Panc1 (cell line): ENCODE measurements around the gene NSRP1. TPM values are rescaled to one million over a fixed set of nuclear protein-coding genes. Genes with fewer than 3 reads are reported as not detected.
A peak's percentile ranks its signal among the peaks of the same experiment; 100 is the strongest.

Experiments
- ATAC-seq: fragments of 200-7000 bp; cut with Tn5 transposase; 2 replicates; pipeline ENCODE4 v1.9.1; 2020; ENCODE audit warnings: mild to moderate bottlenecking, moderate library complexity
- BruUV-seq: library from RNA; stranded (reverse); fragments of 400-500 nt; replicated peaks from 2 replicates; lab custom pipeline; 2021; lab: Mats Ljungman, UMichigan
- CTCF ChIA-PET: fragments of 300-600 bp; sonication (Branson Sonifier 250); formaldehyde crosslinking; loops from one replicate; lab custom pipeline; 2022; ENCODE audit warnings: antibody characterized with exemption; lab: Charles Lee
- POLR2A ChIA-PET: fragments of 300-600 bp; sonication (Branson Sonifier 250); formaldehyde crosslinking; loops from one replicate; lab custom pipeline; 2022; ENCODE audit warnings: antibody characterized with exemption; lab: Charles Lee
- DNase-seq: peaks from one replicate; pipeline ENCODE4 v3.0.0-alpha.2; 2010; ENCODE audit warnings: low read depth, low spot score
- H3K27ac ChIP-seq: 2 replicates; pipeline ENCODE4 v1.5.1; 2011; ENCODE audit warnings: mild to moderate bottlenecking, low read length, inconsistent platforms
- H3K27me3 ChIP-seq: fragments of 200-500 bp; sonication (Bioruptor generic); 2 replicates; pipeline ENCODE4 v1.6.0; 2014; ENCODE audit warnings: low read length, inconsistent platforms; ENCODE audit not compliant: control insufficient read depth, insufficient read depth
- H3K36me3 ChIP-seq: fragments of 200-500 bp; sonication (Bioruptor generic); 2 replicates; pipeline ENCODE4 v1.5.1; 2014; ENCODE audit warnings: inconsistent platforms, mild to moderate bottlenecking, low read length, moderate library complexity; ENCODE audit not compliant: control insufficient read depth, insufficient read depth
- H3K4me1 ChIP-seq: 2 replicates; pipeline ENCODE4 v1.5.1; 2011; ENCODE audit warnings: inconsistent platforms, mild to moderate bottlenecking, low read length, moderate library complexity; ENCODE audit not compliant: control insufficient read depth, insufficient read depth
- H3K4me3 ChIP-seq, 2 experiments: 2 replicates each; pipeline ENCODE4 v1.5.1; 2011 to 2012; ENCODE audit warnings: low read depth in 2 of 2, low read length in 2 of 2, mild to moderate bottlenecking in 2 of 2, inconsistent platforms in 1 of 2, moderate library complexity in 1 of 2
- H3K9me3 ChIP-seq: fragments of 200-500 bp; sonication (Bioruptor generic); 2 replicates; pipeline ENCODE4 v1.5.1; 2014; ENCODE audit warnings: low read depth, mild to moderate bottlenecking, inconsistent platforms, low read length, moderate library complexity; ENCODE audit not compliant: control insufficient read depth, insufficient read depth
- CTCF ChIP-seq: fragments of 450-650 bp; IDR thresholded peaks from 2 replicates; pipeline ENCODE4 v1.5.1; 2017; ENCODE audit warnings: mild to moderate bottlenecking
- POLR2AphosphoS5 ChIP-seq: IDR thresholded peaks from 2 replicates; pipeline ENCODE4 v1.6.1; 2012; ENCODE audit warnings: mild to moderate bottlenecking, low read depth, low read length, moderate library complexity
- REST ChIP-seq, 2 experiments: IDR thresholded peaks; 2 replicates each; pipeline ENCODE4 v1.6.1; 2011 to 2012; ENCODE audit warnings: low read depth in 2 of 2, control low read depth in 1 of 2, low read length in 1 of 2, mild to moderate bottlenecking in 1 of 2, moderate library complexity in 1 of 2; ENCODE audit not compliant: insufficient read depth in 1 of 2
- SIN3A ChIP-seq: IDR thresholded peaks from 2 replicates; pipeline ENCODE4 v1.6.1; 2012; ENCODE audit warnings: low read depth, mild to moderate bottlenecking, low read length, moderate library complexity, borderline replicate concordance; ENCODE audit not compliant: insufficient read depth
- TCF7L2 ChIP-seq: IDR thresholded peaks from 2 replicates; pipeline ENCODE4 v1.6.1; 2011; ENCODE audit warnings: mild to moderate bottlenecking, low read depth, low read length, inconsistent platforms
- in situ Hi-C: cut with HindIII; loops from 2 replicates; pipeline ENCODE4 v1.10.0; 2016; ENCODE audit warnings: low sequenced_read_pairs, low pct_unique_long_range_greater_than_20kb
- intact Hi-C: fragments of 100-400 bp; cut with micrococcal nuclease; formaldehyde crosslinking; loops from one replicate; pipeline ENCODE4 v1.10.0; 2022; ENCODE audit not compliant: unreplicated experiment
- total RNA-seq: library from RNA; stranded (reverse); gene quantifications from one replicate; pipeline ENCODE4 v1.2.1, GENCODE V29; 2021; ENCODE audit not compliant: unreplicated experiment

Gene NSRP1
- total RNA-seq, 1 experiment from 2014 or later, result 30.5 TPM

GRCh38 chr17:30133197-30133596, 16.6 kb downstream of the NSRP1 start:
- in situ Hi-C loops, result no loop called here
- Histone ChIP-seq H3K9me3 (no peaks in the 10 kb centered on the region), H3K36me3 (peaks cover 36% of the 10 kb centered on the region), H3K27ac (no peak overlapping the region), H3K4me1 (no peaks in the 10 kb centered on the region), H3K4me3 (no peak overlapping the region), H3K27me3 (no peaks in the 10 kb centered on the region)
- TF ChIP-seq CTCF (no peak), TCF7L2 (no peak), SIN3A (no peak), REST (IDR thresholded peaks at IDR 0.05; ENCODE audit: insufficient read depth in 1 of 2, low read depth in 2 of 2, low read length in 1 of 2) (no peak), POLR2AphosphoS5 (no peak)
- ChIA-PET POLR2A (interaction anchor here (1.2 kb wide), 1 partner anchor 9 kb away, joined by 3 read pairs; no protein-coding TSS in a partner anchor), CTCF (interaction anchor here (0.6 kb wide), 1 partner anchor 34 kb away, joined by 14 read pairs; no protein-coding TSS in a partner anchor)
- intact Hi-C loops, result no loop called here
- DNase-seq (no peak), ATAC-seq (no peak)
- no TSS peak for BruUV-seq

- ATAC-seq (no peak), DNase-seq (no peak)
- no peak overlapping the region for H3K27ac ChIP-seq
- ChIA-PET POLR2A (no interaction called here), CTCF (no interaction called here)
- no peak for TF ChIP-seq CTCF
- TF ChIP-seq TCF7L2, result no peak
- TF ChIP-seq SIN3A, result no peak
- TF ChIP-seq POLR2AphosphoS5, result no peak
- no peak for TF ChIP-seq REST (IDR thresholded peaks at IDR 0.05; ENCODE audit: insufficient read depth in 1 of 2, low read depth in 2 of 2, low read length in 1 of 2)
- no peaks in the 10 kb centered on the region for H3K27me3 ChIP-seq
- no peaks in the 10 kb centered on the region for H3K9me3 ChIP-seq
- in situ Hi-C loops, result no loop called here
- H3K4me3 ChIP-seq, result no peak overlapping the region
- H3K4me1 ChIP-seq, result no peaks in the 10 kb centered on the region
- TSS peak; percentile 6 for BruUV-seq
- peaks cover 23% of the 10 kb centered on the region for H3K36me3 ChIP-seq
- intact Hi-C loops, result no loop called here
These were observed 17.9 kb downstream of the NSRP1 start for GRCh38 chr17:30134551-30134950.
